ENCODE measurements around the gene STRIP2.
"Not testable (repeated sequence)": the region's sequence is repeated elsewhere in the genome, so short reads cannot be mapped to it uniquely, and the experiment has no call there.

Gene STRIP2

GRCh38 chr7:129499999-129500398 is 65.8 kb downstream of the STRIP2 start:
- no peak for DNase-seq

- peak; percentile 96 for DNase-seq
Measured at GRCh38 chr7:129501760-129502707, 67.8 kb downstream of the STRIP2 start, which contains the start of gene SMKR1. SMKR1 (plus strand) TSS chr7:129502531; CDS start chr7:129502825, 294 bp downstream.

- DNase-seq, result no peak
Measured at GRCh38 chr7:129502708-129503685, 68.8 kb downstream of the STRIP2 start.

- DNase-seq, result no peak
Measured at GRCh38 chr7:129503725-129504124, 69.5 kb downstream of the STRIP2 start.

- DNase-seq, result no peak
Measured at GRCh38 chr7:129512192-129512591, 78.0 kb downstream of the STRIP2 start.

- DNase-seq, result no peak
Measured at GRCh38 chr7:129513546-129513945, 79.3 kb downstream of the STRIP2 start.

- DNase-seq, result no peak
Measured at GRCh38 chr7:129514683-129515082, 80.5 kb downstream of the STRIP2 start.

- DNase-seq, result no peak
Measured at GRCh38 chr7:129515381-129515780, 81.1 kb downstream of the STRIP2 start.

- DNase-seq, result no peak
Measured at GRCh38 chr7:129517931-129518330, 83.7 kb downstream of the STRIP2 start.

GRCh38 chr7:129519464-129519863 is 85.2 kb downstream of the STRIP2 start:
- DNase-seq, result no peak

GRCh38 chr7:129522088-129522970 is 88.1 kb downstream of the STRIP2 start:
- no peak for DNase-seq

GRCh38 chr7:129522971-129523340 is 88.7 kb downstream of the STRIP2 start:
- DNase-seq, result no peak

- no peak for DNase-seq
Measured at GRCh38 chr7:129523924-129524323, 89.7 kb downstream of the STRIP2 start.

GRCh38 chr7:129524405-129524804 is 90.2 kb downstream of the STRIP2 start:
- peak; percentile 9 for DNase-seq

- no peak for DNase-seq
Measured at GRCh38 chr7:129525225-129525862, 91.1 kb downstream of the STRIP2 start.

- DNase-seq, result no peak
Measured at GRCh38 chr7:129529643-129530042, 95.4 kb downstream of the STRIP2 start.

- DNase-seq, result no peak
Measured at GRCh38 chr7:129530795-129531391, 96.7 kb downstream of the STRIP2 start.

GRCh38 chr7:129531721-129532120 is 97.5 kb downstream of the STRIP2 start:
- DNase-seq, result no peak

- DNase-seq, result no peak
Measured at GRCh38 chr7:129532375-129532774, 98.1 kb downstream of the STRIP2 start.

GRCh38 chr7:129534558-129535274 is 100.5 kb downstream of the STRIP2 start:
- DNase-seq, result not testable (repeated sequence)

- peak; percentile 41 for DNase-seq
Measured at GRCh38 chr7:129535896-129536295, 101.7 kb downstream of the STRIP2 start.
